PC-3 (cell line): Measurements from ENCODE around the gene ST3GAL6. TPM values are rescaled to one million over a fixed set of nuclear protein-coding genes. Genes with fewer than 3 reads are reported as not detected.

Experiments
- ATAC-seq: fragments of 200-7000 bp; cut with Tn5 transposase; 2 replicates; pipeline ENCODE4 v1.9.1; 2020; ENCODE audit warnings: mild to moderate bottlenecking, moderate library complexity
- BruUV-seq: library from RNA; stranded (reverse); fragments of 400-500 nt; replicated peaks from 2 replicates; lab custom pipeline; 2021; lab: Mats Ljungman, UMichigan
- CTCF ChIA-PET: fragments of 300-600 bp; sonication (Branson Sonifier 250); formaldehyde crosslinking; loops from one replicate; lab custom pipeline; 2022; ENCODE audit warnings: antibody characterized with exemption; lab: Charles Lee
- POLR2A ChIA-PET: fragments of 300-600 bp; sonication (Branson Sonifier 250); formaldehyde crosslinking; loops from one replicate; lab custom pipeline; 2022; ENCODE audit warnings: antibody characterized with exemption; ENCODE audit not compliant: unreplicated experiment; lab: Charles Lee
- DNase-seq: peaks from one replicate; pipeline ENCODE4 v3.0.0-alpha.2; 2015
- H2AFZ ChIP-seq: fragments of 300-600 bp; sonication (generic); 2 replicates; pipeline ENCODE4 v1.6.0; 2016; ENCODE audit warnings: antibody characterized with exemption, low read length
- H3F3A ChIP-seq: fragments of 300-600 bp; sonication (generic); one replicate; pipeline ENCODE4 v1.6.0; 2017; ENCODE audit warnings: antibody characterized with exemption, low read length, control low read depth, mild to moderate bottlenecking; ENCODE audit not compliant: unreplicated experiment
- H3K27ac ChIP-seq: fragments of 300-600 bp; sonication (generic); 2 replicates; pipeline ENCODE4 v1.5.1; 2016; ENCODE audit warnings: mild to moderate bottlenecking, low read length
- H3K27me3 ChIP-seq: fragments of 300-600 bp; sonication (generic); 2 replicates; pipeline ENCODE4 v1.6.1; 2016; ENCODE audit warnings: low read length, mixed read lengths
- H3K36me3 ChIP-seq: fragments of 300-600 bp; sonication (generic); 2 replicates; pipeline ENCODE4 v1.6.1; 2016; ENCODE audit warnings: low read depth, mixed run types, low read length, mixed read lengths
- H3K4me1 ChIP-seq: fragments of 300-600 bp; sonication (generic); 2 replicates; pipeline ENCODE4 v1.5.1; 2016; ENCODE audit warnings: low read length; ENCODE audit not compliant: insufficient read depth
- H3K4me2 ChIP-seq: fragments of 300-600 bp; sonication (generic); 2 replicates; pipeline ENCODE4 v1.6.0; 2016; ENCODE audit warnings: low read length
- H3K4me3 ChIP-seq: fragments of 300-600 bp; sonication (generic); 2 replicates; pipeline ENCODE4 v1.5.1; 2016; ENCODE audit warnings: mild to moderate bottlenecking, low read length, mixed read lengths
- H3K79me2 ChIP-seq: fragments of 300-600 bp; sonication (generic); 2 replicates; pipeline ENCODE4 v1.6.1; 2017; ENCODE audit warnings: low read length, mixed read lengths
- H3K9ac ChIP-seq: fragments of 300-600 bp; sonication (generic); 2 replicates; pipeline ENCODE4 v1.6.0; 2016; ENCODE audit warnings: mild to moderate bottlenecking, low read length
- H3K9me2 ChIP-seq: fragments of 300-600 bp; sonication (generic); replicated peaks from 2 replicates; pipeline ENCODE4 v1.6.1; 2016; ENCODE audit warnings: mixed run types, low read length, mixed read lengths
- H3K9me3 ChIP-seq: fragments of 300-600 bp; sonication (generic); 2 replicates; pipeline ENCODE4 v1.6.1; 2016; ENCODE audit warnings: low read length, mixed read lengths
- H4K20me1 ChIP-seq: fragments of 300-600 bp; sonication (generic); 2 replicates; pipeline ENCODE4 v1.6.1; 2016; ENCODE audit warnings: low read length, mixed read lengths
- EZH2 ChIP-seq: fragments of 300-600 bp; sonication (generic); IDR thresholded peaks from one replicate; pipeline ENCODE4 v1.6.1; 2017; ENCODE audit warnings: antibody characterized with exemption, mild to moderate bottlenecking, low read length; ENCODE audit not compliant: unreplicated experiment
- EZH2phosphoT487 ChIP-seq: fragments of 300-600 bp; sonication (generic); IDR thresholded peaks from 2 replicates; pipeline ENCODE4 v1.6.1; 2018; ENCODE audit warnings: mild to moderate bottlenecking, antibody characterized with exemption, low read length, borderline replicate concordance
- intact Hi-C: fragments of 100-400 bp; cut with micrococcal nuclease; formaldehyde crosslinking; loops from 2 replicates; pipeline ENCODE4 v1.9.0; 2023
- total RNA-seq: library from RNA; depleted of rRNA; stranded (reverse); fragments of >200 nt; gene quantifications from 2 replicates; pipeline ENCODE4 v1.2.3, GENCODE V29; 2014
- TF ChIP-seq, protein P1 (sequence below): fragments of 300-600 bp; sonication (generic); conservative IDR thresholded peaks from 2 replicates; pipeline ENCODE4 v1.5.1; 2017; ENCODE audit warnings: antibody characterized with exemption, low read depth, mild to moderate bottlenecking, low read length

Gene ST3GAL6
- total RNA-seq, 1 experiment from 2014 or later = 11.5 TPM

- Histone ChIP-seq H3K27me3 (no peaks in the 10 kb centered on the region), H3K4me2 (no peak overlapping the region), H3K27ac (no peak overlapping the region), H3K36me3 (no peaks in the 10 kb centered on the region), H3F3A (no peaks in the 10 kb centered on the region), H4K20me1 (no peaks in the 10 kb centered on the region), H3K9me3 (no peaks in the 10 kb centered on the region), H3K9ac (no peak overlapping the region), H3K79me2 (no peaks in the 10 kb centered on the region), H3K4me1 (no peaks in the 10 kb centered on the region), H2AFZ (no peak overlapping the region), H3K9me2 (no peaks in the 10 kb centered on the region), H3K4me3 (no peak overlapping the region)
- BruUV-seq = no TSS peak
- intact Hi-C loops = no loop called here
- ATAC-seq (no peak), DNase-seq (no peak)
- ChIA-PET POLR2A (no interaction called here), CTCF (no interaction called here)
- TF ChIP-seq EZH2 (no peak), EZH2phosphoT487 (no peak)
- TF ChIP-seq, protein P1, sequence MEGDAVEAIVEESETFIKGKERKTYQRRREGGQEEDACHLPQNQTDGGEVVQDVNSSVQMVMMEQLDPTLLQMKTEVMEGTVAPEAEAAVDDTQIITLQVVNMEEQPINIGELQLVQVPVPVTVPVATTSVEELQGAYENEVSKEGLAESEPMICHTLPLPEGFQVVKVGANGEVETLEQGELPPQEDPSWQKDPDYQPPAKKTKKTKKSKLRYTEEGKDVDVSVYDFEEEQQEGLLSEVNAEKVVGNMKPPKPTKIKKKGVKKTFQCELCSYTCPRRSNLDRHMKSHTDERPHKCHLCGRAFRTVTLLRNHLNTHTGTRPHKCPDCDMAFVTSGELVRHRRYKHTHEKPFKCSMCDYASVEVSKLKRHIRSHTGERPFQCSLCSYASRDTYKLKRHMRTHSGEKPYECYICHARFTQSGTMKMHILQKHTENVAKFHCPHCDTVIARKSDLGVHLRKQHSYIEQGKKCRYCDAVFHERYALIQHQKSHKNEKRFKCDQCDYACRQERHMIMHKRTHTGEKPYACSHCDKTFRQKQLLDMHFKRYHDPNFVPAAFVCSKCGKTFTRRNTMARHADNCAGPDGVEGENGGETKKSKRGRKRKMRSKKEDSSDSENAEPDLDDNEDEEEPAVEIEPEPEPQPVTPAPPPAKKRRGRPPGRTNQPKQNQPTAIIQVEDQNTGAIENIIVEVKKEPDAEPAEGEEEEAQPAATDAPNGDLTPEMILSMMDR = no peak
These were observed 45.6 kb upstream of the ST3GAL6 start for GRCh38 chr3:98717584-98717983.

GRCh38 chr3:98718730-98719129, 44.4 kb upstream of the ST3GAL6 start:
- Histone ChIP-seq H3K4me2 (no peak overlapping the region), H3F3A (no peaks in the 10 kb centered on the region), H3K9me2 (no peaks in the 10 kb centered on the region), H3K4me1 (no peaks in the 10 kb centered on the region), H3K27ac (no peak overlapping the region), H3K79me2 (no peaks in the 10 kb centered on the region), H3K9me3 (no peaks in the 10 kb centered on the region), H4K20me1 (no peaks in the 10 kb centered on the region), H3K4me3 (no peak overlapping the region), H3K9ac (no peak overlapping the region), H2AFZ (no peak overlapping the region), H3K27me3 (no peaks in the 10 kb centered on the region), H3K36me3 (no peaks in the 10 kb centered on the region)
- no peak for TF ChIP-seq EZH2
- no peak for TF ChIP-seq EZH2phosphoT487
- TF ChIP-seq, protein P1 = no peak
- CTCF ChIA-PET = no interaction called here
- intact Hi-C loops = no loop called here
- POLR2A ChIA-PET = no interaction called here
- ATAC-seq (no peak), DNase-seq (no peak)
- BruUV-seq = no TSS peak

- ChIA-PET POLR2A (no interaction called here), CTCF (interaction anchor here (0.7 kb wide), 1 partner anchor 273 kb away, joined by 10 read pairs; no protein-coding TSS in a partner anchor)
- TF ChIP-seq, protein P1 = no peak
- TF ChIP-seq EZH2 (no peak), EZH2phosphoT487 (no peak)
These were observed 41.4 kb upstream of the ST3GAL6 start for GRCh38 chr3:98721776-98722175.

More at GRCh38 chr3:98721776-98722175, 41.4 kb upstream of the ST3GAL6 start:
- no peaks in the 10 kb centered on the region for H3K9me3 ChIP-seq
- no peaks in the 10 kb centered on the region for H3K36me3 ChIP-seq
- no peaks in the 10 kb centered on the region for H3K4me1 ChIP-seq
- no peaks in the 10 kb centered on the region for H3K9me2 ChIP-seq
- H2AFZ ChIP-seq = no peak overlapping the region
- H3K9ac ChIP-seq = no peak overlapping the region
- H3F3A ChIP-seq = no peaks in the 10 kb centered on the region
- H3K4me3 ChIP-seq = no peak overlapping the region
- intact Hi-C loops = no loop called here
- DNase-seq (no peak), ATAC-seq (no peak)
- H3K27me3 ChIP-seq = no peaks in the 10 kb centered on the region
- no peaks in the 10 kb centered on the region for H4K20me1 ChIP-seq
- no peaks in the 10 kb centered on the region for H3K79me2 ChIP-seq
- H3K27ac ChIP-seq = no peak overlapping the region
- H3K4me2 ChIP-seq = no peak overlapping the region
- no TSS peak for BruUV-seq
